ENCODE measurements around the gene MAP4. TPM values are rescaled to one million over a fixed set of nuclear protein-coding genes. Genes with fewer than 3 reads are reported as not detected.
A peak's percentile ranks its signal among the peaks of the same experiment; 100 is the strongest.
"Not testable (repeated sequence)": the region's sequence is repeated elsewhere in the genome, so short reads cannot be mapped to it uniquely, and the experiment has no call there.

Gene MAP4
- polyA plus RNA-seq, 3 donors, result 6.2 to 24.1 (median 18.4) TPM

- WGBS (ENCODE audit: insufficient coverage), result no CpG with 5 or more reads among the region's 3 CpGs
- Mint-ChIP-seq H3K4me3 (no peak overlapping the region), H3K9me3 (peaks cover 0 to 3% (median 0%) of the 10 kb centered on the region in 7 donors), H3K36me3 (peaks cover 46 to 49% of the 10 kb centered on the region in 2 donors), H3K4me1 (peaks cover 4% of the 10 kb centered on the region), H3K27ac (peak overlapping the region in 1 of 7 donors; percentile 25), H3K27me3 (ENCODE audit: low read depth in 3 of 3) (no peaks in the 10 kb centered on the region)
- no peak overlapping the region for H3K4me2 ChIP-seq (replicated peaks; ENCODE audit: extremely low read depth, low read length, poor library complexity, severe bottlenecking)
- no peak overlapping the region for H3K4me3 ChIP-seq (replicated peaks in 1 of 3; ENCODE audit: low read depth in 2 of 3, low read length in 3 of 3)
- DNase-seq, result no peak
- H3K9me3 ChIP-seq (replicated peaks in 1 of 2; ENCODE audit: control insufficient read depth in 1 of 2, insufficient read depth in 1 of 2, low read length in 2 of 2), result no peaks in the 10 kb centered on the region
- peaks cover 0 to 6% of the 10 kb centered on the region in 2 donors for H3K4me1 ChIP-seq (ENCODE audit: control insufficient read depth in 1 of 2, insufficient read depth in 2 of 2, low read length in 2 of 2)
- H3K27ac ChIP-seq (ENCODE audit: low read depth in 1 of 2, low read length in 2 of 2), result no peak overlapping the region
- TF ChIP-seq CTCF (IDR thresholded peaks at IDR 0.05), result no peak
- no peaks in the 10 kb centered on the region for H3K27me3 ChIP-seq (ENCODE audit: control insufficient read depth in 2 of 2, insufficient read depth in 2 of 2, low read length in 2 of 2)
- H4K20me1 ChIP-seq (ENCODE audit: insufficient read depth, low read length), result no peaks in the 10 kb centered on the region
- no peak overlapping the region for H2AFZ ChIP-seq (ENCODE audit: insufficient read depth, low read depth, low read length, poor library complexity, severe bottlenecking)
- H3K36me3 ChIP-seq (replicated peaks in 1 of 2; ENCODE audit: control insufficient read depth in 1 of 2, insufficient read depth in 2 of 2, low read length in 2 of 2), result peaks cover 10 to 52% of the 10 kb centered on the region in 2 donors
- no peak overlapping the region for H3K9ac ChIP-seq (ENCODE audit: insufficient read depth, low read length, poor library complexity, severe bottlenecking)
- intact Hi-C loops (cut with micrococcal nuclease), result no loop called here
- no peaks in the 10 kb centered on the region for H3K79me2 ChIP-seq (ENCODE audit: insufficient read depth, low read length)
Observed at GRCh38 chr3:47890126-47890827, 125.9 kb downstream of the MAP4 start.

GRCh38 chr3:47888986-47889757, 127.0 kb downstream of the MAP4 start:
- H3K36me3 ChIP-seq (replicated peaks in 1 of 2; ENCODE audit: control insufficient read depth in 1 of 2, insufficient read depth in 2 of 2, low read length in 2 of 2), result peaks cover 10 to 60% of the 10 kb centered on the region in 2 donors
- intact Hi-C loops (cut with micrococcal nuclease), result no loop called here
- no peak for DNase-seq
- H3K4me1 ChIP-seq (ENCODE audit: control insufficient read depth in 1 of 2, insufficient read depth in 2 of 2, low read length in 2 of 2), result peaks cover 0 to 5% of the 10 kb centered on the region in 2 donors
- H3K4me1 Mint-ChIP-seq, result peaks cover 4% of the 10 kb centered on the region
- no peaks in the 10 kb centered on the region for H3K27me3 ChIP-seq (ENCODE audit: control insufficient read depth in 2 of 2, insufficient read depth in 2 of 2, low read length in 2 of 2)
- no peaks in the 10 kb centered on the region for H4K20me1 ChIP-seq (ENCODE audit: insufficient read depth, low read length)
- TF ChIP-seq CTCF (IDR thresholded peaks at IDR 0.05), result no peak
- no CpG with 5 or more reads among the region's 4 CpGs for WGBS (ENCODE audit: insufficient coverage)
- H3K4me3 Mint-ChIP-seq, result no peak overlapping the region
- H3K27ac ChIP-seq (ENCODE audit: low read depth in 1 of 2, low read length in 2 of 2), result no peak overlapping the region
- no peaks in the 10 kb centered on the region for H3K27me3 Mint-ChIP-seq (ENCODE audit: low read depth in 3 of 3)
- H3K4me3 ChIP-seq (replicated peaks in 1 of 3; ENCODE audit: low read depth in 2 of 3, low read length in 3 of 3), result no peak overlapping the region
- peaks cover 54 to 55% of the 10 kb centered on the region in 2 donors for H3K36me3 Mint-ChIP-seq
- H3K4me2 ChIP-seq (replicated peaks; ENCODE audit: extremely low read depth, low read length, poor library complexity, severe bottlenecking), result no peak overlapping the region
- H3K27ac Mint-ChIP-seq, result no peak overlapping the region
- H3K79me2 ChIP-seq (ENCODE audit: insufficient read depth, low read length), result no peaks in the 10 kb centered on the region
- H3K9ac ChIP-seq (ENCODE audit: insufficient read depth, low read length, poor library complexity, severe bottlenecking), result no peak overlapping the region
- H3K9me3 ChIP-seq (replicated peaks in 1 of 2; ENCODE audit: control insufficient read depth in 1 of 2, insufficient read depth in 1 of 2, low read length in 2 of 2), result no peaks in the 10 kb centered on the region
- H3K9me3 Mint-ChIP-seq, result peaks cover 0 to 3% (median 0%) of the 10 kb centered on the region in 7 donors
- H2AFZ ChIP-seq (ENCODE audit: insufficient read depth, low read depth, low read length, poor library complexity, severe bottlenecking), result no peak overlapping the region

GRCh38 chr3:47887991-47888390, 128.2 kb downstream of the MAP4 start:
- H3K4me3 ChIP-seq (replicated peaks in 1 of 3; ENCODE audit: low read depth in 2 of 3, low read length in 3 of 3); H3K9ac ChIP-seq (ENCODE audit: insufficient read depth, low read length, poor library complexity, severe bottlenecking); H4K20me1 ChIP-seq (ENCODE audit: insufficient read depth, low read length); H3K4me2 ChIP-seq (replicated peaks; ENCODE audit: extremely low read depth, low read length, poor library complexity, severe bottlenecking); DNase-seq; H3K27me3 Mint-ChIP-seq (ENCODE audit: low read depth in 3 of 3); intact Hi-C loops (cut with micrococcal nuclease); H3K27ac ChIP-seq (ENCODE audit: low read depth in 1 of 2, low read length in 2 of 2); H3K9me3 Mint-ChIP-seq; H3K79me2 ChIP-seq (ENCODE audit: insufficient read depth, low read length); H2AFZ ChIP-seq (ENCODE audit: insufficient read depth, low read depth, low read length, poor library complexity, severe bottlenecking); H3K27ac Mint-ChIP-seq; H3K4me3 Mint-ChIP-seq; H3K9me3 ChIP-seq (replicated peaks in 1 of 2; ENCODE audit: control insufficient read depth in 1 of 2, insufficient read depth in 1 of 2, low read length in 2 of 2); H3K4me1 ChIP-seq (ENCODE audit: control insufficient read depth in 1 of 2, insufficient read depth in 2 of 2, low read length in 2 of 2); H3K4me1 Mint-ChIP-seq; H3K27me3 ChIP-seq (ENCODE audit: control insufficient read depth in 2 of 2, insufficient read depth in 2 of 2, low read length in 2 of 2): not testable (repeated sequence)
- H3K36me3 Mint-ChIP-seq, result peaks cover 58 to 59% of the 10 kb centered on the region in 2 donors
- WGBS (ENCODE audit: insufficient coverage), result 100% methylated on average over 3 of the region's 9 CpGs
- H3K36me3 ChIP-seq (replicated peaks in 1 of 2; ENCODE audit: control insufficient read depth in 1 of 2, insufficient read depth in 2 of 2, low read length in 2 of 2), result peaks cover 10 to 60% of the 10 kb centered on the region in 2 donors

Measured in CD14-positive monocyte (primary cell).